ENCODE results near the gene ST6GALNAC4.

ST6GALNAC4 gene

GRCh38 chr9:127947841-127948710, 31.2 kb upstream of the ST6GALNAC4 start:
- in situ Hi-C loops (cut with HindIII; ENCODE audit: low sequenced_read_pairs): loop anchor here (25.0 kb wide), 1 partner anchor 186 kb away; no protein-coding TSS in a partner anchor

GRCh38 chr9:127946728-127947127, 29.9 kb upstream of the ST6GALNAC4 start:
- in situ Hi-C loops (cut with HindIII; ENCODE audit: low sequenced_read_pairs): loop anchor here (25.0 kb wide), 1 partner anchor 184 kb away; no protein-coding TSS in a partner anchor

DNA sequence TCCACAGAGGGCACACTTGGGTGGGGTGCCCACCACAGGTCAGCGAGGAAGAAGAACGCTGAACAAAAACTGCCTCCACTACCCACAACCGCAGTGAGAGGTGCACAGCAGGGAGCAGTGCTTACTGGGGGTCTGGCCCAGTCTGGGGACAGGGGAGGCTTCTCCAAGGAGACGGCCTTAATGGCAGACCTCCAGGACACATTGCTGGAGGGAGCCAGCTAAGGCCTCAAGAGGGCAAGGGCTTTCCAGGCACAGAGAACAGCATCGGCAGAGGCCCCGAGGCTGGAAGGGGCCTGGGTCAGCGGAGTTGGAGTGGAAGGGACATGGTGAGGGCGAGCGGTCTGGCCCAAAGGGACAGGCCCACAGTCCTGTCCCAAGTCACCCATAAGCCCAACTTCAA, 29.1 kb upstream of the ST6GALNAC4 start:
- in situ Hi-C loops (cut with HindIII; ENCODE audit: low sequenced_read_pairs): loop anchor here (25.0 kb wide), 1 partner anchor 184 kb away; no protein-coding TSS in a partner anchor

DNA sequence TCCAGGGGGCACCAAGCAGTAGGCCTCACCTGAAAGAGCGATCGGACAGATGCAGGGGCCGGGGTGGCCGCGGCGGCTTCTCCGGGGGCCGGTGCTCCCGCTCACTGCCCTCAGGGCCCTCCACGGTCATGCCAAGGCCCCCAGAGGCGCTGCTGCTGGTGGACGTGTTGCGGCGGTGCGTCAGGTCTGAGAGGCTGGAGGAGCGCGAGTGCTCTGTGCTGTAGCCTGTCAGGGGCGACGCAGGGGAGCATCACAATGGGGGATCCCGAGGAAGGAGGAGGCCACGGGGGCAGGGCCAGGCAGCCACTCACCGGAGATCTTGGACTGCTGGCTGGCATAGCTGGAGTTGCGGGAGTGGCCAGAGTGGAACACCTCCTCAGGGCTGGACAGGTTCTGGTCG, 28.5 kb upstream of the ST6GALNAC4 start:
- in situ Hi-C loops (cut with HindIII; ENCODE audit: low sequenced_read_pairs): loop anchor here (25.0 kb wide), 1 partner anchor 183 kb away; no protein-coding TSS in a partner anchor

DNA sequence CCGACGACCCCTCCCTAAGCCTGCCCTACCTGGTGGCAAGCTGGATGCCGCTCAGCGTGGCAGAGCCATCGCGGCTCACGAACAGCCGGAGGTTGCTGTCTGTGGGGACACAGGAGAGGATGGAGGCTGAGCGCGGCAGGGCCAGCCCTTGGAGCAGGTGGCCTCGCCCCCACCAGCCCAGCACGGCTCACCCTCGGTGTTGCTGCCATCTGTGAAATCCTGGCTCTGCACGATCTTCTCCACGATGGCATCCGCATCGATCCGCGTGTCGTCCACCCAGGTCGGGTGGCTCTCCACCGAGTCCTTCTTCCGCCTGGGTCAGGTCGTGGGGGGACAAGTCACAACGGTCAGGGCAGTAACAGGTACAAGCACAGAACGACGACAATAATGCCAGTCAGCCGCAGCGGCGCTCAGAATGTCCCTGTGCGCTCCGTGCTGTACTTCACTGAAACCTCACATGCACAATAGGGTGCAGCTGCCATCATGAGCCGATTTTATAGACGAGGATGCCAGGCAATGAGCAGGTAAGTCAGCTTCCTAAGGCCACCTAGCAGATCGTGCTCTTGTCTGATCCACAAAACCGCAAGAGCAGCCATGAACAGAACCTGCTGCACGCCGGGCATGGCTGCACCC, 27.9 kb upstream of the ST6GALNAC4 start:
- in situ Hi-C loops (cut with HindIII; ENCODE audit: low sequenced_read_pairs): loop anchor here (25.0 kb wide), 1 partner anchor 182 kb away; no protein-coding TSS in a partner anchor

- in situ Hi-C loops (cut with HindIII; ENCODE audit: low sequenced_read_pairs): loop anchor here (25.0 kb wide), 1 partner anchor 181 kb away; no protein-coding TSS in a partner anchor
Observed at GRCh38 chr9:127943731-127944144, 26.9 kb upstream of the ST6GALNAC4 start.

DNA sequence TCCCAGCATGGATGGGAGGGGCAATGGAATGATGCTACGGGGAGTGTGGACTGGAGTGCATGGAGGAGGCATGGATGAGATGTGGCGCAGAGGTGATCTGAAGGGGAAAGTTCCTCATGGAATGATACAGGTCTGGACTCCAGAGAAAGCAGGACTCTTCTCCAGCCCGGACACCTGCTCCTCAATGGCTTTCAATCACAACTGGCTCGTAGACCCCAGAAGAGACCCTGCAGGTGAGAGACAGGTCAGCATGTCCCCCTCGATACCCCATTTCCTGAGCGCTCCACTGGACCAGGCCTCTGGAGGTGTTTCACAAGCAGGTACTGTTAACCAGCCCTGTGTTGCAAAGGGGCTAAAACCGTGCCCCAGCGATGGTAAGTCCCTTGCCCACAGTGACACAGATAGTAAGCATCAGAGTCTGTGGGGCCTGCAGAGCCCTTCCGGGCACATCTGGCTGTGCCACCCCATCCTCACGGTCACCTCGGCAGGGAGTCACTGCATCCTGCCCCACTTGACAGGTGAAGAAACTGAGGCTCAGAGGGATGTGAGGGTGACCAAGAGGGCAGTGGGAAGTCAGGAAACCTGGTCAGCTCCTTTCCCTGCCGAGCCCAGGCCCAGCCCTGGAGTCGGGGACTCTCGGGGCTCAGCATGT, 26.3 kb upstream of the ST6GALNAC4 start:
- in situ Hi-C loops (cut with HindIII; ENCODE audit: low sequenced_read_pairs): loop anchor here (25.0 kb wide), 1 partner anchor 181 kb away; no protein-coding TSS in a partner anchor

DNA sequence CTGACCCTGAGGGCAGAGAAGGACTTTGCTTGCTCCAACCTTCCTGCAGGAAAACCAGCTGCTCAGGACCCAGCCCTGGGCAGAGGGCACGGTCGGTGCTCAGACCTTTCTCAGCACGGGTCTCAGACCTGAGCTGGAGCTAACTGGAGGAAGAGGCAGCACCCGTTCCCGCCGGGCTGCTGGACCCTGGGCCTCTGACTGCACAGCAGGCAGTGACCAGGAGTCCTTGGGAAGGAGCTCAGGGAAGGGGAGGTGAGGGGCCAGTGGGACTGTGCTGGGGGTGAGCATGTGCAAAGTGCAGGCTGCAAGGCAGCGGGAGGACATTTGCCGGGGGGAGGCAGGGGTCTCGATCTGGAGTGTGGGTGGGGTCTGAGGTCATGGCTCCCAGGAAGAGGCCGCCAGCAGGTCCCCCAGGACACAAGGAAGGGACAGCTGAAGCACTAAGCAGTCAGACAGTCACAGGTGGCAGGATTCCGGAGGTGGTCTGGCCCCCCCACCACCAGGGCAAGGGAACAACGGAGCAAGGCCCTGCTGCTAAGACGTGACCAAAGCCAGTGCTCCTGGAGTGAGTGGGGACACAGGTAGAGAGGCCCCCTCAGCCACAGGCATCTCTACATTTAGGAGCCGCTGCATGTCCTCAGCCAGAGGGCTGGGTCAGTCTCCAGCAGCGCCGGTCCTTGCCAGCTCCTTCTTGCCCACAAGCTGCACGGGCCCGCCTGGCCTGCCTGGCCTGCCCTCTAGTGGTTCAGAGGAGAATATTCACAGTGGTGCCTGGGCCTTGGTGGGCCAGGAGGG, 25.6 kb upstream of the ST6GALNAC4 start:
- in situ Hi-C loops (cut with HindIII; ENCODE audit: low sequenced_read_pairs): loop anchor here (25.0 kb wide), 1 partner anchor 180 kb away; no protein-coding TSS in a partner anchor

- in situ Hi-C loops (cut with HindIII; ENCODE audit: low sequenced_read_pairs): loop anchor here (25.0 kb wide), 1 partner anchor 180 kb away; no protein-coding TSS in a partner anchor
Observed at GRCh38 chr9:127941961-127942215, 25.0 kb upstream of the ST6GALNAC4 start.

GRCh38 chr9:127941062-127941960, 24.5 kb upstream of the ST6GALNAC4 start:
- in situ Hi-C loops (cut with HindIII; ENCODE audit: low sequenced_read_pairs): loop anchor here (25.0 kb wide), 1 partner anchor 179 kb away; no protein-coding TSS in a partner anchor

GRCh38 chr9:127940593-127940992, 23.8 kb upstream of the ST6GALNAC4 start:
- in situ Hi-C loops (cut with HindIII; ENCODE audit: low sequenced_read_pairs): loop anchor here (25.0 kb wide), 1 partner anchor 178 kb away; no protein-coding TSS in a partner anchor

DNA sequence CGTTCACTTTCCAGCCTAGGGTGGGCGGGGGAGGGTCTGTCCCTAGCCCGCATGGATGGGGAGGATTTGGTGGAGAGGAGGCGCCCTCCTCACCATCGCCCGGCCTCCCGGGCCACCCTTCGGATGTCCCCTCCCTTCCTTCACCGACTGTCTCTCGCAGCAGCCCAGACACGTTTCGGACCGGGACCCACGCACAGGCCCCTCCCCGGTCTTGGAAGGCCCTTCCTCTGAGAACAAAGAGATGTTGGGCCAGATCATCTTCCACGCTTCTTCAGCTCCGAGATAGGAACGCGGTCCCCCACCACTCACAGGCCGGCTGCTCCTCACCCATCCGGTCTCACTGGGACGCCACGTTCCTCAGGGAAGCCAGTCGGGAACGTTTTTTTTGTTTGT, 21.5 kb upstream of the ST6GALNAC4 start:
- in situ Hi-C loops (cut with HindIII; ENCODE audit: low sequenced_read_pairs): loop anchor here (5.0 to 25.0 kb wide), 3 partner anchors 44 to 176 kb away; partner anchors contain the start of gene EEIG1

GRCh38 chr9:127937388-127938297, 20.8 kb upstream of the ST6GALNAC4 start, which contains the start of gene DPM2:
TSS of gene DPM2 (minus strand) at chr9:127937854. CDS start at chr9:127937820, 34 bp downstream.
- in situ Hi-C loops (cut with HindIII; ENCODE audit: low sequenced_read_pairs): loop anchor here (5.0 to 25.0 kb wide), 3 partner anchors 45 to 175 kb away; partner anchors contain the start of gene EEIG1

DNA sequence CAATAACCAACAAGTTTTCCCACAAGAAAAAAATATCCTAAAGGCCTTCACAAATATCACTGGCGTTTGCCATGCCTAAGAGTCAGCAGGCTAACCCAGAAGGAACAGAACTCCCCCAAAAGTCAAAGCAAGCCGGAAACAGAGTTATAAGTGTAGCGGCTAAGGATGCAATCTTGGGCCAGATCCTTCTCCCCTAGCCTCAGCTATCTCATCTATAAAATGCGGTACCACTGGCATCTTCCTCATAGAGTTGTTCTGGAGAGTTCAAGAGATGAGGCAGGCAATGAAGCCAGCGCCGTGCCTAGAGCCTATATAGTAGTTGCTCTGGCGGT, 20.2 kb upstream of the ST6GALNAC4 start:
- in situ Hi-C loops (cut with HindIII; ENCODE audit: low sequenced_read_pairs): loop anchor here (5.0 to 25.0 kb wide), 3 partner anchors 45 to 175 kb away; partner anchors contain the start of gene EEIG1

DNA sequence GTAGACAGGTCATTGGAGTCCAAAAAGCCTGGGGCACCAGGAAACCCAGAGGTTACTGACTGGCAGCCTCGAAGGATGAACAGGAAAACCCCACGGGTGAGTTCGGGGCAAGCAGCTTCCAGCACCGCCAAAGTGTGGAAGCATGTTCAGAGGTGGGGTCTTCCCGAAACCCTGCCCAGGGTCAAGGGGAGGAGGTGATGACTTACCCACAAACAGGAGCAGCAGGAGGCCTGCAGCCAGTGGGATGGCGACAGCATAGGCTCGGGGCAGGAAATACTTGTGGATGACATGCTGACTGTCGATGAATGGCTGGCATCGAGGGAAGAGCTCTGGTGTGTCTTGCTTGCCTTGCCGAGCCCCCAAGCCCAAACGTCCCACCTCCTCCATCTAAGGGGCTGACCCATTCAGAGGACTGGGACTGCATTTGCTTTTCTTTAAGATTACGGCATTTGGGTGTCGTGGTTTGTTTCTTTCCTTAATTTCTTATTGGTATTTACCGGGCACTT, 19.6 kb upstream of the ST6GALNAC4 start:
- in situ Hi-C loops (cut with HindIII; ENCODE audit: low sequenced_read_pairs): loop anchor here (5.0 to 25.0 kb wide), 3 partner anchors 46 to 174 kb away; partner anchors contain the start of gene EEIG1

DNA sequence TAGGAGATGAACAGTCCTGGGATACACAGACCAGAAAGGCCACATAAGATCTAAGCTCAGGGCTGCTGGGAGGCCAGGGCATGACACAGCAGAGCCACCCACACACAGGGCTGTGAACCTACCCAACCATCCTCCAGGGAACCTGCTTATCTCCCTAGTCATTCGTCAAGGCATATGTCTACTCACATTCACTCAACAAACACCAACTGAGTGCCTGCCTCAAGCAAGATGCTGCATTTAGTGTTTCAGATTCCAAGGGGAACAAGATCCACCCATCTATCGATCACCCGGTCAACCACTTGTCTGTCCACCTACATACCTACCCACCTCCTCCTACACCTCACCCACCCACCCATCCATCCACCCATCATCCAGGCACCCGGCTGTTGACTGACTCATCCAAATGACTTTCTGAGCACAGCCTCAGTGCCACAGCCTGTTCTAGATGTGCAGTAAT, 19.0 kb upstream of the ST6GALNAC4 start:
- in situ Hi-C loops (cut with HindIII; ENCODE audit: low sequenced_read_pairs): loop anchor here (5.0 to 25.0 kb wide), 3 partner anchors 47 to 173 kb away; partner anchors contain the start of gene EEIG1

DNA sequence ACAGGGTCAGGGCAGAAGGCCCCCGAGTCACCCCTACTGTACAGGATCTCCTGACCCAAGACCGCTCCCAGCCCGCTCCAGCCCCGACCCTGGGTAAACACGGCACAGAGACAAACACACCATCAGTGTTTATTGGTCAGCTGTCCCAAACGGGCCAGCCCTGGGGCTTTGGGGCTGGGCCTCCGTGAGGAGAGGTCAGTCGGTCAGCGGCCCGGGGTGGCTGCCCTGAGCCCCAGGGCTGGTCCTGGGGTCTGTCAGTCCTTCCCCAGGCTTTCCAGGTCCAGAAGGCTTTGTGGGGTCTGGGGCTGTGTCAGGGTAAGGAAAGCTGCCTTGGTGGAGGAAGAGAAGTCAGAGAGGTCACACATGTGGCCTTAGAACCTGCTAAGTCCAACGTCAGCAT, 18.1 kb upstream of the ST6GALNAC4 start:
- in situ Hi-C loops (cut with HindIII; ENCODE audit: low sequenced_read_pairs): loop anchor here (5.0 to 25.0 kb wide), 3 partner anchors 47 to 173 kb away; partner anchors contain the start of gene EEIG1
